ENCODE results near the gene RALGAPA1.

Gene RALGAPA1

GRCh38 chr14:35531960-35532747 is 276.9 kb downstream of the RALGAPA1 start:
- Histone ChIP-seq H3K4me1 (ENCODE audit: insufficient read depth, low read length) (no peaks in the 10 kb centered on the region), H3K36me3 (ENCODE audit: insufficient read depth, low read length) (no peaks in the 10 kb centered on the region), H3K4me3 (ENCODE audit: low read depth in 1 of 2, low read length in 2 of 2) (no peak overlapping the region), H3K9ac (ENCODE audit: low read length) (no peak overlapping the region), H3K27ac (ENCODE audit: low read depth, low read length) (no peak overlapping the region), H3K9me3 (ENCODE audit: low read length) (no peaks in the 10 kb centered on the region), H3K27me3 (ENCODE audit: control insufficient read depth in 1 of 2, insufficient read depth in 2 of 2, low read length in 2 of 2) (peaks cover 32 to 44% of the 10 kb centered on the region in 2 donors)

- Histone ChIP-seq H3K9ac (ENCODE audit: low read length) (no peak overlapping the region), H3K9me3 (ENCODE audit: low read length) (no peaks in the 10 kb centered on the region), H3K27ac (ENCODE audit: low read depth, low read length) (no peak overlapping the region), H3K27me3 (ENCODE audit: control insufficient read depth in 1 of 2, insufficient read depth in 2 of 2, low read length in 2 of 2) (peaks cover 5 to 18% of the 10 kb centered on the region in 2 donors), H3K36me3 (ENCODE audit: insufficient read depth, low read length) (no peaks in the 10 kb centered on the region), H3K4me1 (ENCODE audit: insufficient read depth, low read length) (no peaks in the 10 kb centered on the region), H3K4me3 (ENCODE audit: low read depth in 1 of 2, low read length in 2 of 2) (no peak overlapping the region)
These were observed 282.1 kb downstream of the RALGAPA1 start for GRCh38 chr14:35526962-35527361.

- Histone ChIP-seq H3K27me3 (ENCODE audit: control insufficient read depth in 1 of 2, insufficient read depth in 2 of 2, low read length in 2 of 2) (peaks cover 0 to 7% of the 10 kb centered on the region in 2 donors), H3K9ac (ENCODE audit: low read length) (no peak overlapping the region), H3K9me3 (ENCODE audit: low read length) (no peaks in the 10 kb centered on the region), H3K27ac (ENCODE audit: low read depth, low read length) (no peak overlapping the region), H3K36me3 (ENCODE audit: insufficient read depth, low read length) (no peaks in the 10 kb centered on the region), H3K4me1 (ENCODE audit: insufficient read depth, low read length) (no peaks in the 10 kb centered on the region), H3K4me3 (ENCODE audit: low read depth in 1 of 2, low read length in 2 of 2) (no peak overlapping the region)
These were observed 283.4 kb downstream of the RALGAPA1 start for GRCh38 chr14:35525695-35526094.

GRCh38 chr14:35519986-35520385 is 289.1 kb downstream of the RALGAPA1 start:
- Histone ChIP-seq H3K4me3 (ENCODE audit: low read depth in 1 of 2, low read length in 2 of 2) (no peak overlapping the region), H3K9me3 (ENCODE audit: low read length) (no peaks in the 10 kb centered on the region), H3K9ac (ENCODE audit: low read length) (no peak overlapping the region), H3K27me3 (ENCODE audit: control insufficient read depth in 1 of 2, insufficient read depth in 2 of 2, low read length in 2 of 2) (no peaks in the 10 kb centered on the region), H3K36me3 (ENCODE audit: insufficient read depth, low read length) (no peaks in the 10 kb centered on the region), H3K27ac (ENCODE audit: low read depth, low read length) (no peak overlapping the region), H3K4me1 (ENCODE audit: insufficient read depth, low read length) (no peaks in the 10 kb centered on the region)

GRCh38 chr14:35515916-35516315 is 293.2 kb downstream of the RALGAPA1 start:
- no peak overlapping the region for H3K4me3 ChIP-seq (ENCODE audit: low read depth in 1 of 2, low read length in 2 of 2)
- no peak overlapping the region for H3K27ac ChIP-seq (ENCODE audit: low read depth, low read length)
- no peaks in the 10 kb centered on the region for H3K27me3 ChIP-seq (ENCODE audit: control insufficient read depth in 1 of 2, insufficient read depth in 2 of 2, low read length in 2 of 2)
- H3K36me3 ChIP-seq (ENCODE audit: insufficient read depth, low read length) = no peaks in the 10 kb centered on the region
- H3K9ac ChIP-seq (ENCODE audit: low read length) = no peak overlapping the region
- H3K4me1 ChIP-seq (ENCODE audit: insufficient read depth, low read length) = no peaks in the 10 kb centered on the region
- H3K9me3 ChIP-seq (ENCODE audit: low read length) = no peaks in the 10 kb centered on the region

- Histone ChIP-seq H3K4me1 (ENCODE audit: insufficient read depth, low read length) (no peaks in the 10 kb centered on the region), H3K36me3 (ENCODE audit: insufficient read depth, low read length) (no peaks in the 10 kb centered on the region), H3K4me3 (ENCODE audit: low read depth in 1 of 2, low read length in 2 of 2) (no peak overlapping the region), H3K9me3 (ENCODE audit: low read length) (no peaks in the 10 kb centered on the region), H3K9ac (ENCODE audit: low read length) (no peak overlapping the region), H3K27me3 (ENCODE audit: control insufficient read depth in 1 of 2, insufficient read depth in 2 of 2, low read length in 2 of 2) (no peaks in the 10 kb centered on the region), H3K27ac (ENCODE audit: low read depth, low read length) (no peak overlapping the region)
These were observed 296.3 kb downstream of the RALGAPA1 start for GRCh38 chr14:35512765-35513164.

GRCh38 chr14:35509846-35510245 is 299.2 kb downstream of the RALGAPA1 start:
- Histone ChIP-seq H3K27me3 (ENCODE audit: control insufficient read depth in 1 of 2, insufficient read depth in 2 of 2, low read length in 2 of 2) (no peaks in the 10 kb centered on the region), H3K27ac (ENCODE audit: low read depth, low read length) (no peak overlapping the region), H3K9ac (ENCODE audit: low read length) (no peak overlapping the region), H3K4me3 (ENCODE audit: low read depth in 1 of 2, low read length in 2 of 2) (no peak overlapping the region), H3K4me1 (ENCODE audit: insufficient read depth, low read length) (no peaks in the 10 kb centered on the region), H3K36me3 (ENCODE audit: insufficient read depth, low read length) (no peaks in the 10 kb centered on the region), H3K9me3 (ENCODE audit: low read length) (no peaks in the 10 kb centered on the region)

- Histone ChIP-seq H3K9ac (ENCODE audit: low read length) (no peak overlapping the region), H3K27me3 (ENCODE audit: control insufficient read depth in 1 of 2, insufficient read depth in 2 of 2, low read length in 2 of 2) (no peaks in the 10 kb centered on the region), H3K36me3 (ENCODE audit: insufficient read depth, low read length) (no peaks in the 10 kb centered on the region), H3K9me3 (ENCODE audit: low read length) (no peaks in the 10 kb centered on the region), H3K27ac (ENCODE audit: low read depth, low read length) (no peak overlapping the region), H3K4me3 (ENCODE audit: low read depth in 1 of 2, low read length in 2 of 2) (no peak overlapping the region), H3K4me1 (ENCODE audit: insufficient read depth, low read length) (no peaks in the 10 kb centered on the region)
These were observed 302.2 kb downstream of the RALGAPA1 start for GRCh38 chr14:35506927-35507326.

GRCh38 chr14:35506461-35506860 is 302.6 kb downstream of the RALGAPA1 start:
- no peaks in the 10 kb centered on the region for H3K36me3 ChIP-seq (ENCODE audit: insufficient read depth, low read length)
- H3K9me3 ChIP-seq (ENCODE audit: low read length) = no peaks in the 10 kb centered on the region
- H3K9ac ChIP-seq (ENCODE audit: low read length) = no peak overlapping the region
- H3K27me3 ChIP-seq (ENCODE audit: control insufficient read depth in 1 of 2, insufficient read depth in 2 of 2, low read length in 2 of 2) = no peaks in the 10 kb centered on the region
- H3K4me3 ChIP-seq (ENCODE audit: low read depth in 1 of 2, low read length in 2 of 2) = no peak overlapping the region
- H3K4me1 ChIP-seq (ENCODE audit: insufficient read depth, low read length) = no peaks in the 10 kb centered on the region
- H3K27ac ChIP-seq (ENCODE audit: low read depth, low read length) = no peak overlapping the region

GRCh38 chr14:35504260-35504659 is 304.8 kb downstream of the RALGAPA1 start:
- H3K4me3 ChIP-seq (ENCODE audit: low read depth in 1 of 2, low read length in 2 of 2) = no peak overlapping the region
- no peaks in the 10 kb centered on the region for H3K9me3 ChIP-seq (ENCODE audit: low read length)
- H3K4me1 ChIP-seq (ENCODE audit: insufficient read depth, low read length) = no peaks in the 10 kb centered on the region
- H3K36me3 ChIP-seq (ENCODE audit: insufficient read depth, low read length) = no peaks in the 10 kb centered on the region
- H3K27ac ChIP-seq (ENCODE audit: low read depth, low read length) = no peak overlapping the region
- no peaks in the 10 kb centered on the region for H3K27me3 ChIP-seq (ENCODE audit: control insufficient read depth in 1 of 2, insufficient read depth in 2 of 2, low read length in 2 of 2)
- H3K9ac ChIP-seq (ENCODE audit: low read length) = no peak overlapping the region

GRCh38 chr14:35503646-35504045 is 305.4 kb downstream of the RALGAPA1 start:
- no peaks in the 10 kb centered on the region for H3K9me3 ChIP-seq (ENCODE audit: low read length)

GRCh38 chr14:35499180-35499579 is 309.9 kb downstream of the RALGAPA1 start:
- Histone ChIP-seq H3K9ac (ENCODE audit: low read length) (no peak overlapping the region), H3K4me1 (ENCODE audit: insufficient read depth, low read length) (no peaks in the 10 kb centered on the region), H3K27ac (ENCODE audit: low read depth, low read length) (no peak overlapping the region), H3K27me3 (ENCODE audit: control insufficient read depth in 1 of 2, insufficient read depth in 2 of 2, low read length in 2 of 2) (no peaks in the 10 kb centered on the region), H3K9me3 (ENCODE audit: low read length) (no peaks in the 10 kb centered on the region), H3K4me3 (ENCODE audit: low read depth in 1 of 2, low read length in 2 of 2) (no peak overlapping the region), H3K36me3 (ENCODE audit: insufficient read depth, low read length) (no peaks in the 10 kb centered on the region)

More at GRCh38 chr14:35503646-35504045, 305.4 kb downstream of the RALGAPA1 start:
- no peaks in the 10 kb centered on the region for H3K27me3 ChIP-seq (ENCODE audit: control insufficient read depth in 1 of 2, insufficient read depth in 2 of 2, low read length in 2 of 2)
- no peak overlapping the region for H3K9ac ChIP-seq (ENCODE audit: low read length)
- no peak overlapping the region for H3K27ac ChIP-seq (ENCODE audit: low read depth, low read length)
- no peaks in the 10 kb centered on the region for H3K36me3 ChIP-seq (ENCODE audit: insufficient read depth, low read length)
- H3K4me3 ChIP-seq (ENCODE audit: low read depth in 1 of 2, low read length in 2 of 2) = no peak overlapping the region
- H3K4me1 ChIP-seq (ENCODE audit: insufficient read depth, low read length) = no peaks in the 10 kb centered on the region

Measured in muscle layer of colon (tissue), 2 donors.